H1 (cell line): ENCODE results near the gene FRMD4A. TPM values are rescaled to one million over a fixed set of nuclear protein-coding genes. Genes with fewer than 3 reads are reported as not detected.

Source experiments
- CTCF ChIA-PET: fragments of 300-600 bp; sonication (Branson Sonifier 250); formaldehyde crosslinking; loops from one replicate; lab custom pipeline; 2021; ENCODE audit not compliant: partially characterized antibody; lab: Charles Lee
- POLR2A ChIA-PET: fragments of 300-600 bp; sonication (Branson Sonifier 250); formaldehyde crosslinking; loops from one replicate; lab custom pipeline; 2021; ENCODE audit warnings: inconsistent platforms; ENCODE audit not compliant: partially characterized antibody; lab: Charles Lee
- DNase-seq, 2 experiments: peaks; one replicate each; pipeline versions ENCODE4 v3.0.0 to v3.0.0-alpha.2; 2010 to 2022; ENCODE audit warnings: low spot score in 2 of 2, low read depth in 1 of 2, mixed read lengths in 1 of 2
- FAIRE-seq: peaks from 2 replicates; lab custom pipeline; 2011; peaks lifted over from hg19 to GRCh38; lab: Jason Lieb, UNC
- H2AFZ ChIP-seq: 2 replicates; pipeline ENCODE4 v1.8.1; 2012; ENCODE audit warnings: low read length, inconsistent platforms
- H2AK5ac ChIP-seq: 2 replicates; pipeline ENCODE4 v1.6.1; 2013; ENCODE audit warnings: low read depth, low read length
- H2BK120ac ChIP-seq: replicated peaks from 2 replicates; pipeline ENCODE3; 2013; ENCODE audit warnings: low read depth, low read length, inconsistent platforms
- H2BK12ac ChIP-seq: 2 replicates; pipeline ENCODE4 v1.6.1; 2013; ENCODE audit warnings: low read depth, low read length
- H2BK15ac ChIP-seq: 2 replicates; pipeline ENCODE4 v1.6.1; 2013; ENCODE audit warnings: low read length
- H2BK20ac ChIP-seq: 2 replicates; pipeline ENCODE4 v1.6.1; 2013; ENCODE audit warnings: low read length
- H2BK5ac ChIP-seq: 2 replicates; pipeline ENCODE4 v1.6.1; 2013; ENCODE audit warnings: low read depth, low read length
- H3K14ac ChIP-seq: 2 replicates; pipeline ENCODE4 v1.6.1; 2013; ENCODE audit warnings: inconsistent platforms; ENCODE audit not compliant: insufficient read length
- H3K18ac ChIP-seq: 2 replicates; pipeline ENCODE4 v1.6.1; 2013; ENCODE audit warnings: low read length; ENCODE audit errors: extremely low read depth
- H3K23ac ChIP-seq: 2 replicates; pipeline ENCODE4 v1.6.1; 2013; ENCODE audit warnings: inconsistent platforms; ENCODE audit not compliant: insufficient read length
- H3K23me2 ChIP-seq: 2 replicates; pipeline ENCODE4 v1.6.1; 2013; ENCODE audit warnings: low read depth, low read length
- H3K27ac ChIP-seq: 2 replicates; pipeline ENCODE4 v1.6.1; 2011; ENCODE audit warnings: low read depth, low read length, inconsistent platforms
- H3K27me3 ChIP-seq, 4 experiments: replicated peaks in 1 of 4; 1 replicate in 1 of 4; 2 replicates in 3 of 4; pipeline versions ENCODE4 v1.6.1 to v1.8.1; 2011 to 2013; ENCODE audit warnings: low read length in 3 of 4, mild to moderate bottlenecking in 3 of 4, inconsistent platforms in 2 of 4, mixed read lengths in 2 of 4, moderate library complexity in 1 of 4; ENCODE audit not compliant: control insufficient read depth in 3 of 4, insufficient read depth in 3 of 4; ENCODE audit errors: extremely low read depth in 1 of 4
- H3K36me3 ChIP-seq, 4 experiments: 2 replicates each; pipeline versions ENCODE4 v1.6.1 to v1.8.1; 2011 to 2013; ENCODE audit warnings: mild to moderate bottlenecking in 4 of 4, low read length in 3 of 4, moderate library complexity in 2 of 4, control low read depth in 1 of 4, inconsistent platforms in 1 of 4; ENCODE audit not compliant: insufficient read depth in 4 of 4, control insufficient read depth in 2 of 4
- H3K4ac ChIP-seq: replicated peaks from 2 replicates; pipeline ENCODE3; 2013; ENCODE audit warnings: low read length, low read depth, mixed read lengths, inconsistent platforms; ENCODE audit not compliant: insufficient read length
- H3K4me1 ChIP-seq, 4 experiments: replicated peaks in 1 of 4; 1 replicate in 1 of 4; 2 replicates in 3 of 4; pipeline versions ENCODE4 v1.6.1 to v1.8.1; 2011 to 2013; ENCODE audit warnings: low read length in 3 of 4, inconsistent platforms in 2 of 4, mixed read lengths in 1 of 4; ENCODE audit not compliant: insufficient read depth in 4 of 4, control insufficient read depth in 3 of 4
- H3K4me2 ChIP-seq, 2 experiments: 2 replicates each; pipeline versions ENCODE4 v1.6.1 to v1.8.1; 2011 to 2013; ENCODE audit warnings: low read depth in 2 of 2, low read length in 2 of 2, control low read depth in 1 of 2, inconsistent platforms in 1 of 2, mild to moderate bottlenecking in 1 of 2; ENCODE audit not compliant: insufficient read depth in 1 of 2
- H3K4me3 ChIP-seq, 4 experiments: fragments of 200-600, 300-600 bp in 1 of 4; sonication (generic), shearing (Covaris generic), sonication (Bioruptor Twin) in 1 of 4; 2 replicates each; pipeline versions ENCODE4 v1.5.1 to v1.8.1; 2011 to 2016; ENCODE audit warnings: low read length in 4 of 4, low read depth in 3 of 4, control low read depth in 2 of 4, inconsistent platforms in 2 of 4, mild to moderate bottlenecking in 2 of 4, mixed read lengths in 1 of 4, moderate library complexity in 1 of 4; ENCODE audit not compliant: insufficient read depth in 2 of 4; ENCODE audit errors: extremely low read depth in 1 of 4
- H3K56ac ChIP-seq: replicated peaks from 2 replicates; pipeline ENCODE3; 2013; ENCODE audit warnings: low read depth, mild to moderate bottlenecking, mixed read lengths, low read length, inconsistent platforms; ENCODE audit not compliant: insufficient read length
- H3K79me1 ChIP-seq: 2 replicates; pipeline ENCODE4 v1.6.1; 2013; ENCODE audit warnings: low read depth, low read length, control low read depth
- H3K79me2 ChIP-seq, 2 experiments: 2 replicates each; pipeline versions ENCODE4 v1.6.1 to v1.8.1; 2012 to 2013; ENCODE audit warnings: low read length in 2 of 2, mild to moderate bottlenecking in 2 of 2, inconsistent platforms in 1 of 2; ENCODE audit not compliant: insufficient read depth in 2 of 2, control insufficient read depth in 1 of 2
- H3K9ac ChIP-seq, 4 experiments: replicated peaks in 1 of 4; 1 replicate in 1 of 4; 2 replicates in 3 of 4; pipeline versions ENCODE4 v1.6.1 to v1.8.1; 2011 to 2013; ENCODE audit warnings: low read depth in 3 of 4, low read length in 3 of 4, control low read depth in 2 of 4, mild to moderate bottlenecking in 2 of 4, moderate library complexity in 2 of 4, inconsistent platforms in 1 of 4; ENCODE audit errors: extremely low read depth in 1 of 4
- H3K9me3 ChIP-seq, 2 experiments: 2 replicates each; pipeline versions ENCODE4 v1.6.1 to v1.8.1; 2012 to 2013; ENCODE audit warnings: mild to moderate bottlenecking in 2 of 2, moderate library complexity in 2 of 2, control low read depth in 1 of 2, inconsistent platforms in 1 of 2, low read depth in 1 of 2, low read length in 1 of 2, mixed read lengths in 1 of 2; ENCODE audit not compliant: insufficient read depth in 2 of 2
- H4K20me1 ChIP-seq, 2 experiments: replicated peaks in 1 of 2; 2 replicates each; pipeline versions ENCODE3 to v1.8.1; 2011 to 2013; ENCODE audit warnings: inconsistent platforms in 2 of 2, low read length in 2 of 2, mild to moderate bottlenecking in 1 of 2; ENCODE audit not compliant: insufficient read depth in 2 of 2, control insufficient read depth in 1 of 2
- H4K5ac ChIP-seq: 2 replicates; pipeline ENCODE4 v1.6.1; 2013; ENCODE audit warnings: low read length, low read depth, mixed read lengths, inconsistent platforms; ENCODE audit not compliant: insufficient read length
- H4K8ac ChIP-seq: 2 replicates; pipeline ENCODE4 v1.8.0; 2013; ENCODE audit warnings: mild to moderate bottlenecking, moderate library complexity, low read length, inconsistent platforms; ENCODE audit not compliant: insufficient read depth; ENCODE audit errors: extremely low read depth
- H4K91ac ChIP-seq: replicated peaks from 2 replicates; pipeline ENCODE3; 2013; ENCODE audit warnings: low read length, mixed read lengths, inconsistent platforms; ENCODE audit not compliant: insufficient read length
- CEBPB ChIP-seq: IDR thresholded peaks from 2 replicates; pipeline ENCODE4 v1.6.1; 2012; ENCODE audit warnings: low read depth, low read length
- CREB1 ChIP-seq: IDR thresholded peaks from 2 replicates; pipeline ENCODE4 v1.6.1; 2012; ENCODE audit warnings: inconsistent platforms
- GTF2F1 ChIP-seq: IDR thresholded peaks from 2 replicates; pipeline ENCODE4 v1.6.1; 2012; ENCODE audit warnings: low read depth, low read length, improper control_type of control experiment, borderline replicate concordance
- KDM1A ChIP-seq: fragments of 200-600, 300-600 bp; sonication (generic); IDR thresholded peaks from 2 replicates; pipeline ENCODE4 v1.7.1; 2016; ENCODE audit warnings: mild to moderate bottlenecking, low read length, borderline replicate concordance
- POLR2A ChIP-seq, 2 experiments: IDR thresholded peaks; 1 replicate in 1 of 2; 2 replicates in 1 of 2; pipeline ENCODE4 v1.6.1; 2011; ENCODE audit warnings: low read depth in 2 of 2, low read length in 2 of 2, mild to moderate bottlenecking in 2 of 2; ENCODE audit errors: control extremely low read depth in 1 of 2
- RAD21 ChIP-seq, 2 experiments: IDR thresholded peaks in 1 of 2; conservative IDR thresholded peaks in 1 of 2; 2 replicates each; pipeline ENCODE4 v1.6.1; 2011; ENCODE audit warnings: low read depth in 2 of 2, low read length in 2 of 2, improper control_type of control experiment in 1 of 2, inconsistent platforms in 1 of 2, mild to moderate bottlenecking in 1 of 2, moderate library complexity in 1 of 2
- RXRA ChIP-seq: IDR thresholded peaks from 2 replicates; pipeline ENCODE4 v1.6.1; 2011; ENCODE audit warnings: low read depth, mild to moderate bottlenecking, low read length, moderate library complexity; ENCODE audit not compliant: insufficient read depth
- SAP30 ChIP-seq: fragments of 300-600 bp; sonication (generic); IDR thresholded peaks from 2 replicates; pipeline ENCODE4 v1.7.1; 2012; ENCODE audit warnings: low read length, moderate library complexity, mild to moderate bottlenecking, inconsistent platforms; ENCODE audit not compliant: insufficient read depth, insufficient replicate concordance
- TBP ChIP-seq: IDR thresholded peaks from 2 replicates; pipeline ENCODE4 v1.6.1; 2011; ENCODE audit warnings: low read depth, low read length, improper control_type of control experiment
- TCF12 ChIP-seq: IDR thresholded peaks from 2 replicates; pipeline ENCODE4 v1.6.1; 2011; ENCODE audit warnings: low read depth, mild to moderate bottlenecking, low read length
- TEAD4 ChIP-seq: IDR thresholded peaks from 2 replicates; pipeline ENCODE4 v1.6.1; 2012; ENCODE audit warnings: low read depth, low read length, inconsistent platforms, mixed read lengths
- ZNF274 ChIP-seq: IDR thresholded peaks from 2 replicates; pipeline ENCODE4 v1.7.0; 2012; ENCODE audit warnings: low read length, borderline replicate concordance; ENCODE audit errors: extremely low read depth
- WGBS, 2 experiments: shearing (Covaris generic) in 1 of 2; methylation state at CpG; one replicate each; pipeline versions ENCODE4 v1.1.6 to v1.1.7; 2013 to 2015; ENCODE audit warnings: low lambda C conversion rate in 2 of 2, mixed read lengths in 2 of 2, inconsistent platforms in 1 of 2, low coverage in 1 of 2, missing lambda C conversion rate in 1 of 2; ENCODE audit not compliant: insufficient replicate concordance in 2 of 2, insufficient coverage in 1 of 2, insufficient read length in 1 of 2; ENCODE audit errors: extremely low coverage in 1 of 2, missing lambda C conversion rate in 1 of 2; 5-methylcytosine and 5-hydroxymethylcytosine counted together
- polyA plus RNA-seq, 7 experiments: library from polyadenylated mRNA; depleted of rRNA in 3 of 7; stranded (reverse) in 5 of 7; unstranded in 2 of 7; fragments of >200 nt in 5 of 7; fragments of 200-250 nt in 2 of 7; gene quantifications; 1 replicate in 5 of 7; 2 replicates in 1 of 7; 4 replicates in 1 of 7; pipeline versions ENCODE4 v1.2.1 to v1.2.3, GENCODE V29; 2011 to 2013; ENCODE audit warnings: missing spikeins in 2 of 7, mixed read lengths in 2 of 7
- total RNA-seq: library from RNA; stranded (reverse); fragmentation: NEBNext Ultra II Directional; extraction: Animal tissue kit (Norgen Biotek cat#: 25700); gene quantifications from 2 replicates; pipeline ENCODE4 v1.2.1, GENCODE V29; 2021
- TF ChIP-seq, protein P1 (sequence below): IDR thresholded peaks from 2 replicates; pipeline ENCODE4 v1.6.1; 2012; ENCODE audit warnings: inconsistent platforms

FRMD4A gene
- total and polyA plus RNA-seq, 2 of the 8 experiments (the other 6 are each of a cell fraction or from before 2014, with no cell fraction given), result 38.6 to 39.6 TPM

DNA sequence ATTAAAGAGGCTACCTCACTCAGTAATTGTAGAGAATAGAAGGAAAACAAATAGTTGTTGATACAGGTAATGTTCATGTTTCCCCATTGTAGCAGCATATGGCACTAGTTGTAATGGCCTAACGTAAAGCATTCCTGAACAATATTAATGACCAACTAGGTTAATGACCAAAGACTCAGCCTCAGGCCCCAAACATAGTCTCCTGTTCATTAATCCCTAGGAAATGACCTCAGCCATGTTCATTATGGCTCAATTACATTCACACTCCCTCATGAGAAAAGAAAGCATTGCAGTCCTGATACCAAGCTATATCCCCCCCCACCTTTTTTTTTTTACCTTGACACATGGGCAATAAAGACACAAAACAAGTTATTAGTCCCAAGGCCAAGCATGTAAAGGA, 12.7 kb downstream of the FRMD4A start:
- Histone ChIP-seq H3K56ac (no peak overlapping the region), H4K8ac (no peak overlapping the region), H3K4me2 (no peak overlapping the region), H3K4me1 (no peaks in the 10 kb centered on the region), H2BK12ac (no peak overlapping the region), H3K23ac (no peak overlapping the region), H3K9me3 (no peaks in the 10 kb centered on the region), H3K4me3 (no peak overlapping the region), H3K23me2 (no peaks in the 10 kb centered on the region; the same call in none of the 2 replicates), H3K79me1 (no peaks in the 10 kb centered on the region), H3K27ac (no peak overlapping the region), H3K27me3 (no peaks in the 10 kb centered on the region), H4K5ac (no peak overlapping the region), H2BK120ac (no peak overlapping the region), H2BK15ac (no peak overlapping the region), H2AK5ac (no peak overlapping the region), H4K20me1 (no peaks in the 10 kb centered on the region), H2AFZ (no peak overlapping the region), H3K4ac (no peak overlapping the region), H4K91ac (no peak overlapping the region), H3K14ac (no peak overlapping the region), H2BK20ac (no peak overlapping the region), H3K36me3 (no peaks in the 10 kb centered on the region), H2BK5ac (no peak overlapping the region), H3K79me2 (no peaks in the 10 kb centered on the region), H3K9ac (no peak overlapping the region), H3K18ac (no peak overlapping the region)
- no peak for TF ChIP-seq TCF12
- TF ChIP-seq POLR2A (IDR thresholded peaks at IDR 0.05; ENCODE audit: control extremely low read depth in 1 of 2, low read depth in 2 of 2, low read length in 2 of 2), result no peak
- TF ChIP-seq TBP, result no peak
- no peak for TF ChIP-seq CEBPB
- no peak for TF ChIP-seq GTF2F1
- TF ChIP-seq, protein P1, sequence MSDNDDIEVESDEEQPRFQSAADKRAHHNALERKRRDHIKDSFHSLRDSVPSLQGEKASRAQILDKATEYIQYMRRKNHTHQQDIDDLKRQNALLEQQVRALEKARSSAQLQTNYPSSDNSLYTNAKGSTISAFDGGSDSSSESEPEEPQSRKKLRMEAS, result no peak
- no peak for TF ChIP-seq TEAD4
- no peak for TF ChIP-seq RAD21 (IDR thresholded peaks at IDR 0.05 in 1 of 2, conservative IDR thresholded peaks at IDR 0.05 in 1 of 2; ENCODE audit: low read depth in 2 of 2, low read length in 2 of 2)
- no peak for TF ChIP-seq KDM1A
- no peak for TF ChIP-seq ZNF274
- no peak for TF ChIP-seq CREB1
- TF ChIP-seq RXRA, result no peak
- no peak for TF ChIP-seq SAP30
- no peak for DNase-seq
- POLR2A ChIA-PET, result no interaction called here
- 94% methylated on average over 1 of the region's 1 CpG; no CpG with 5 or more reads in 1 of the 2 experiments for WGBS, 2 experiments
- CTCF ChIA-PET, result interaction anchor here (1.2 kb wide), 1 partner anchor 49 kb away, joined by 4 read pairs; no protein-coding TSS in a partner anchor
- FAIRE-seq, result no peak
